Measurements from ENCODE around the gene LLGL1.

DNA sequence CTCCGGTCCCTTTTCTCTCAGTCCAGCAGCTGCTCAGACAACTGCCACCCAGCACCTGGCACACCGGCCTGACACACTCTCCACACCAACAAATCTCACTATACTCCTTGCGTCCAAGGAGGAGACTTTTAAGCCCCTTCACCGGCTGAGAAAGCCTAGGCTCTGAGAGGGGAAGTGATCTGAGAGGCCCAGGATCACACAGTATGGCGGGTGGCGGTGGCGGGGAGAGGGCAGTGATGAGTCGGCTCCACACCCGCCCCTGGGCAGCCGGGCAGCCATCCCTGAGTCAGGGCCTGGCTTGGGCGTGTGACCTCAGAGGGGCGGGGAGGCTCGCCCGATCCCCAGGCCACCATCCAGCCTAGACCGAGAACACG lies 32.5 kb downstream of the LLGL1 start:
- no peak for TF ChIP-seq SIN3A (IDR thresholded peaks at IDR 0.05; ENCODE audit: low read depth)
- peak; percentile 64; the same call in 1 of the 2 replicates for TF ChIP-seq POLR2AphosphoS5 (IDR thresholded peaks at IDR 0.05; ENCODE audit: low read depth, low read length)
- TF ChIP-seq, protein P1, sequence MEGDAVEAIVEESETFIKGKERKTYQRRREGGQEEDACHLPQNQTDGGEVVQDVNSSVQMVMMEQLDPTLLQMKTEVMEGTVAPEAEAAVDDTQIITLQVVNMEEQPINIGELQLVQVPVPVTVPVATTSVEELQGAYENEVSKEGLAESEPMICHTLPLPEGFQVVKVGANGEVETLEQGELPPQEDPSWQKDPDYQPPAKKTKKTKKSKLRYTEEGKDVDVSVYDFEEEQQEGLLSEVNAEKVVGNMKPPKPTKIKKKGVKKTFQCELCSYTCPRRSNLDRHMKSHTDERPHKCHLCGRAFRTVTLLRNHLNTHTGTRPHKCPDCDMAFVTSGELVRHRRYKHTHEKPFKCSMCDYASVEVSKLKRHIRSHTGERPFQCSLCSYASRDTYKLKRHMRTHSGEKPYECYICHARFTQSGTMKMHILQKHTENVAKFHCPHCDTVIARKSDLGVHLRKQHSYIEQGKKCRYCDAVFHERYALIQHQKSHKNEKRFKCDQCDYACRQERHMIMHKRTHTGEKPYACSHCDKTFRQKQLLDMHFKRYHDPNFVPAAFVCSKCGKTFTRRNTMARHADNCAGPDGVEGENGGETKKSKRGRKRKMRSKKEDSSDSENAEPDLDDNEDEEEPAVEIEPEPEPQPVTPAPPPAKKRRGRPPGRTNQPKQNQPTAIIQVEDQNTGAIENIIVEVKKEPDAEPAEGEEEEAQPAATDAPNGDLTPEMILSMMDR (IDR thresholded peaks at IDR 0.05 in 2 of 3, conservative IDR thresholded peaks at IDR 0.05 in 1 of 3; ENCODE audit: borderline replicate concordance in 1 of 3, insufficient read depth in 1 of 3, low read depth in 2 of 3, low read length in 2 of 3): no peak
- TF ChIP-seq SRF (IDR thresholded peaks at IDR 0.05; ENCODE audit: low read depth): no peak
- no peak for TF ChIP-seq EZH2 (IDR thresholded peaks at IDR 0.05)
- TF ChIP-seq POLR2A (IDR thresholded peaks at IDR 0.05; ENCODE audit: borderline replicate concordance, extremely low read depth, insufficient read depth, insufficient read length): no peak
- no peak for TF ChIP-seq SP1 (IDR thresholded peaks at IDR 0.05; ENCODE audit: low read depth)
- TF ChIP-seq YY1 (IDR thresholded peaks at IDR 0.05; ENCODE audit: extremely low read depth, insufficient replicate concordance, low read depth, low read length): peak; percentile 53
- no peak for TF ChIP-seq CBX3 (IDR thresholded peaks at IDR 0.05; ENCODE audit: low read depth)
- TF ChIP-seq, protein P2, sequence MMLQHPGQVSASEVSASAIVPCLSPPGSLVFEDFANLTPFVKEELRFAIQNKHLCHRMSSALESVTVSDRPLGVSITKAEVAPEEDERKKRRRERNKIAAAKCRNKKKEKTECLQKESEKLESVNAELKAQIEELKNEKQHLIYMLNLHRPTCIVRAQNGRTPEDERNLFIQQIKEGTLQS (IDR thresholded peaks at IDR 0.05): no peak
- TF ChIP-seq FOSL1 (IDR thresholded peaks at IDR 0.05; ENCODE audit: low read depth): no peak
